Activated naive CD4-positive, alpha-beta T cell treated with anti-CD3 and anti-CD28 coated beads for 36 hours (primary cell): ENCODE data around the gene STAG3. TPM values are rescaled to one million over a fixed set of nuclear protein-coding genes. Genes with fewer than 3 reads are reported as not detected.
"Not testable (repeated sequence)": the region's sequence is repeated elsewhere in the genome, so short reads cannot be mapped to it uniquely, and the experiment has no call there.

ENCODE experiments used
- CTCF ChIA-PET: fragments of 350-600 bp; sonication (Branson Sonifier 250); formaldehyde crosslinking; loops from one replicate; lab custom pipeline; 2021; ENCODE audit warnings: antibody characterized with exemption; lab: Charles Lee
- DNase-seq: peaks from one replicate; pipeline ENCODE4 v3.0.0-alpha.2; 2020
- H3K27ac Mint-ChIP-seq: one replicate; pipeline ENCODE4 v1.8.0; 2021; ENCODE audit warnings: mild to moderate bottlenecking, mixed read lengths
- H3K27me3 Mint-ChIP-seq: one replicate; pipeline ENCODE4 v1.8.0; 2021; ENCODE audit warnings: low read depth, mixed read lengths
- H3K36me3 Mint-ChIP-seq: one replicate; pipeline ENCODE4 v1.8.0; 2021; ENCODE audit warnings: low read depth, mixed read lengths
- H3K4me1 Mint-ChIP-seq: one replicate; pipeline ENCODE4 v1.8.0; 2021; ENCODE audit warnings: low read depth, mixed read lengths
- H3K4me3 Mint-ChIP-seq: one replicate; pipeline ENCODE4 v1.8.0; 2021; ENCODE audit warnings: mild to moderate bottlenecking, moderate library complexity, mixed read lengths
- H3K9me3 Mint-ChIP-seq: one replicate; pipeline ENCODE4 v1.8.0; 2021; ENCODE audit warnings: mixed read lengths
- intact Hi-C: fragments of 100-400 bp; cut with micrococcal nuclease; formaldehyde crosslinking; loops from one replicate; pipeline ENCODE4 v1.15.1; 2023
- total RNA-seq, 2 experiments: library from RNA; stranded (reverse); gene quantifications; one replicate each; pipeline ENCODE4 v1.2.3, GENCODE V29; 2021

STAG3 gene
- total RNA-seq, 2 experiments from 2014 or later: 38.4 to 41.0 TPM

DNA sequence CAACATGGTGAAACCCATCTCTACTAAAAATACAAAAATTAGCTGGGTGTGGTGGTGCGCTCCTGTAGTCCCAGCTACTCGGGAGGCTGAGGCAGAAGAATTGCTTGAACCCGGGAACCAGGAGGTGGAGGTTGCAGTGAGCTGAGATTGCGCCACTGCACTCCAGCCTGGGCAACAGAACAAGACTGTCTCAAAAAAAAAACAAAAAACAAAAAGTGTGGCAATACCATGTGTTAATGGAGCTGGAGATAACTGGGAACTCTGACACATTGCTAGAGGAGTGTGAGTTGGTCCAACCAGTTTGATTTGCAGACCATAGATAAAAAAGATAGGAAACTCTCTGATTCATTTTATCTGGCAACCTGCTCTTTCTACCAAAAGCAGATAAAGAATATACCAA is 31.4 kb upstream of the STAG3 start:
- not testable (repeated sequence) for H3K9me3 Mint-ChIP-seq, DNase-seq
- CTCF ChIA-PET: interaction anchor here (0.6 to 4.7 kb wide), 4 partner anchors 13 to 190 kb away, joined by 3 to 34 read pairs (median 4); no protein-coding TSS in a partner anchor

DNA sequence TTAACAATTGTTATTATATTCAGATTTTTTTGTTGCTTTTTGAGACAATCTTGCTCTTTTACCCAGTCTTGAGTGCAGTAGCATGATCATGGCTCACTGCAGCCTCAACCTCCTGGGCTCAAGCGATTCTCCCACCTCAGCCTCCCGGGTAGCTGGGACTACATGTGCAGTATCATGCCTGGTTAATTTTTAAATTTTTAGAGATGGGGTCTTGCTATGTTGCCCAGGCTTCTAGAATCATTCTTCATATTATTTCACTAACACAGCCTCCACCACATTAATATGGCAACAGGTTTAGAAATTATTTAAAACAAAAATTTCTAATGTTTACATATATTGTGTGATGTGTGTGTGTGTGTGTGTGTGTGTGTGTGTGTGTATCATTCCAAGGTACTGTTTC is 30.4 kb upstream of the STAG3 start:
- no peaks in the 10 kb centered on the region for H3K27me3 Mint-ChIP-seq
- H3K9me3 Mint-ChIP-seq: no peaks in the 10 kb centered on the region
- CTCF ChIA-PET: interaction anchor here (0.5 to 4.7 kb wide), 5 partner anchors 12 to 134 kb away, joined by 3 to 34 read pairs (median 4); no protein-coding TSS in a partner anchor
- peaks cover 25% of the 10 kb centered on the region for H3K4me1 Mint-ChIP-seq
- H3K27ac Mint-ChIP-seq: peak overlapping the region; percentile 99
- intact Hi-C loops: no loop called here
- peaks cover 16% of the 10 kb centered on the region for H3K36me3 Mint-ChIP-seq
- no peak for DNase-seq
- H3K4me3 Mint-ChIP-seq: no peak overlapping the region

More for the DNA sequence above, 31.4 kb upstream of the STAG3 start:
- H3K4me3 Mint-ChIP-seq, intact Hi-C loops, H3K27ac Mint-ChIP-seq, H3K27me3 Mint-ChIP-seq: not testable (repeated sequence)
- H3K36me3 Mint-ChIP-seq: peaks cover 13% of the 10 kb centered on the region
- H3K4me1 Mint-ChIP-seq: peaks cover 19% of the 10 kb centered on the region

DNA sequence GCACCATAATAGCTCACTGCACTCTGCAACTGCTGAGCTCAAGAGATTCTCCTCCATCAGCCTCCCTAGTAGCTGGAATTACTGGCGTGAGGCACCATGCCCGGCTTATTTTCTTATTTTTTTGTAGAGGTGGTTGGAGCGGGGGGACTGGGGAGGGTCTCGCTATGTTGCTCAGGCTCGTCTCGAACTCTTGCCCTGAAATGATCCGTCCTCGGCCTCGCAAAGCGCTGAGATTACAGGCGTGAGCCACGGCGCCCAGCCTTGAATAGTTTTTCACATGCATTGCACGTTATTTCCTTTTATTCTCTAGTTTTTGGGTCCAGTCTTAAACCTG is 29.5 kb upstream of the STAG3 start:
- Mint-ChIP-seq H3K4me3 (peak overlapping the region; percentile 100), H3K27me3 (no peaks in the 10 kb centered on the region), H3K4me1 (peaks cover 29% of the 10 kb centered on the region), H3K36me3 (peaks cover 21% of the 10 kb centered on the region), H3K9me3 (no peaks in the 10 kb centered on the region), H3K27ac (peak overlapping the region; percentile 99)
- DNase-seq: no peak
- CTCF ChIA-PET: interaction anchor here (1.0 to 4.7 kb wide), 4 partner anchors 9 to 260 kb away, joined by 3 to 34 read pairs (median 6); no protein-coding TSS in a partner anchor
- intact Hi-C loops: loop anchor here (1.0 kb wide), 10 partner anchors 10 to 288 kb away; partner anchors contain the start of genes AP4M1, GAL3ST4, GPC2 and MCM7

DNA sequence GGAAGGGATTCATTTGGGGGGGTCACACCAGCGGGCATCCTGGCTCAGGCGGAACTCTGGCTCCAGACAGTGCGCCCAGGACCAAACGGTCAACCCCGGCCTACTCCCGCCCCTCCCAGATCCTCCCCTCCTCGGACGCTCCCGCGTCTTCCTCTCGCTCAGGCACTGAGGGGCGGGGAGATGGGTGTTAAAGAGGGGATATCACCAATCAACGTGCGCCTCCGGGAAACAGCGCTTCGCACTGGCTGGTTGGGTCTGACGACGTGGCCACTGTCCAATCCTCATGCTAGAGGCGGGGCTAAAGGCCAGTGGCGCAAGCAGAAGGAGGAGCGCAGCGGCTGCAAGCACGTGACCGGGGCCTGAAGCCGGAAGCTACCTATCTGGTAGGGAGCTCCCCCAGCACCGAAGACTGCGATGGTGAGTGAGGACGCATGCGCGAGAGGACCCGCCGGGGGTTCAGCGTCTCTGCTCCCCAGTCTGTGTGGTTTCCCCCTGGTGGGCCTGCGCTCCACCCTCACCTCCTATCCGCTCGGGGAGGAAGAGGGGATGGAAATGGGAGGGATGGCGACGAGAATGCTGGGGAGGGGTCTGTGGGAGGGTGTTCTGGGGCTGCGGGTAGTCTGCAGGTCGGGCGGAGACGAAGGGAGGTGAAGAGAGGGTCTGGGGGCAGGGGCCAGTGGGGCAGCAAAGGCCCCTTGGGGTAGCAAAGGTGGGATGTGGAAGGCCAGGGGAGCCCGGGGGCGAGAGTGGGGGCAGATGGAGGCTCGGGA is 29.0 kb upstream of the STAG3 start, which contains the start of gene LAMTOR4:
LAMTOR4 (plus strand) TSS at position 360 of the 770 bp plus-strand sequence; CDS start at position 415, 55 bp downstream.
- Mint-ChIP-seq H3K27ac (peak within 1 kb of the TSS; percentile 99), H3K4me3 (peak within 1 kb of the TSS; percentile 100), H3K9me3 (no peaks in the 10 kb centered on the region), H3K36me3 (peaks cover 24% of the 10 kb centered on the region), H3K27me3 (no peaks in the 10 kb centered on the region), H3K4me1 (peaks cover 29% of the 10 kb centered on the region)
- intact Hi-C loops: loop anchor here (1.0 kb wide), 10 partner anchors 10 to 288 kb away; partner anchors contain the start of genes AP4M1, GAL3ST4, GPC2 and MCM7
- peak; percentile 100 for DNase-seq
- CTCF ChIA-PET: interaction anchor here (0.6 to 4.7 kb wide), 4 partner anchors 10 to 259 kb away, joined by 3 to 34 read pairs (median 6); partner anchors contain the start of gene MBLAC1

DNA sequence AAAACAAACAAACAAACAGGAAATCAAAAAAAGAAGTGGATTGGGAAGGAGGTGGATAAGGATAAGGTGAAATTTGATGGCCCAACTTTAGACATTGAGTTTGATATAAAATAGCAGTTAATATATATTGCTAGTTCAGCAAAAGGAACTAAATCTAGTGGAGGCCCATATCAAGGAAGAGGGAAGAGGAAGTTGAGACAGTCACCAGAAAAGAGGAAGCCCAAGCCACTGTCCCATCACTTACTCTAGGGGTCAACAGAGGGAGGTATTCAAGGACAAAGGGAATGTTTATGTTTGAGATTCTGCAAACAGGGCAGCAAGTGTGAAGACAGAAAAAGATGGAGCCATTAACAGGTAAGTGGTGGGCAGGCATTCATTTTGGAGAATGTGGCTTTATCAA is 25.3 kb upstream of the STAG3 start:
- Mint-ChIP-seq H3K4me1 (peaks cover 44% of the 10 kb centered on the region), H3K27me3 (no peaks in the 10 kb centered on the region), H3K4me3 (no peak overlapping the region), H3K9me3 (no peaks in the 10 kb centered on the region), H3K27ac (peak overlapping the region; percentile 76), H3K36me3 (peaks cover 31% of the 10 kb centered on the region)
- CTCF ChIA-PET: no interaction called here
- intact Hi-C loops: no loop called here
- no peak for DNase-seq

DNA sequence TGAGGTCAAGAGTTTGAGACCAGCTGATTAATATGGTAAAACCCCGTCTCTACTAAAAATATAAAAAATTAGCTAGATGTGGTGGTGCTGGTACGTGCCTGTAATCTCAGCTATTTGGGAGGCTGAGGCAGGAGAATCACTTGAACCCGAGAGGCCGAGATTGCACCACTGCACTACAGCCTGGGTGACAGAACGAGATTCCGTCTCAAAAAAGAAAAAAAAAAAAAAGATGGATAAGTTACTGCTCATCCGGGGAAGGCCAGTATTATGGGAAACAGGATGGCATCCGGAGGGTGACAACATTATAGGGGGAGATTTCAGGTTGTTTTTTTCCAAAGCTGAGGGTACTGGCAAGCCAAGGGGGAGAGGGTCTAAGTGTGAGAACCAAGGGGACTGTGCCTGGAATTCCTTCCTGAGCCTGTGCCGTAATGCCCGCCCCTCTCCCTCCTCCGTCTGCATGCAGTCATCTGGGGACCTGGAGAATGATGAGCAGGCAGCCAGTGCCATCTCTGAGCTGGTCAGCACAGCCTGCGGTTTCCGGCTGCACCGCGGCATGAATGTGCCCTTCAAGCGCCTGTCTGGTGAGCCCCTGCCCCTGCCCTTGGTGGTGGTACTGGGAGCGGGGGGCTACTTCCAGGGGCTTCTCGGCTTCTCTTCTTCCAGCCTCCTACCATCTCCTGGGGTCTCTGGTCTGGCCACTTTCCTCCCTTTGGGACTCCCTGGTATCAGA is 24.6 kb upstream of the STAG3 start:
- intact Hi-C loops: no loop called here
- Mint-ChIP-seq H3K9me3 (no peaks in the 10 kb centered on the region), H3K4me3 (no peak overlapping the region), H3K4me1 (peaks cover 47% of the 10 kb centered on the region), H3K27ac (peak overlapping the region; percentile 76), H3K27me3 (no peaks in the 10 kb centered on the region), H3K36me3 (peaks cover 31% of the 10 kb centered on the region)
- no peak for DNase-seq
- CTCF ChIA-PET: no interaction called here

DNA sequence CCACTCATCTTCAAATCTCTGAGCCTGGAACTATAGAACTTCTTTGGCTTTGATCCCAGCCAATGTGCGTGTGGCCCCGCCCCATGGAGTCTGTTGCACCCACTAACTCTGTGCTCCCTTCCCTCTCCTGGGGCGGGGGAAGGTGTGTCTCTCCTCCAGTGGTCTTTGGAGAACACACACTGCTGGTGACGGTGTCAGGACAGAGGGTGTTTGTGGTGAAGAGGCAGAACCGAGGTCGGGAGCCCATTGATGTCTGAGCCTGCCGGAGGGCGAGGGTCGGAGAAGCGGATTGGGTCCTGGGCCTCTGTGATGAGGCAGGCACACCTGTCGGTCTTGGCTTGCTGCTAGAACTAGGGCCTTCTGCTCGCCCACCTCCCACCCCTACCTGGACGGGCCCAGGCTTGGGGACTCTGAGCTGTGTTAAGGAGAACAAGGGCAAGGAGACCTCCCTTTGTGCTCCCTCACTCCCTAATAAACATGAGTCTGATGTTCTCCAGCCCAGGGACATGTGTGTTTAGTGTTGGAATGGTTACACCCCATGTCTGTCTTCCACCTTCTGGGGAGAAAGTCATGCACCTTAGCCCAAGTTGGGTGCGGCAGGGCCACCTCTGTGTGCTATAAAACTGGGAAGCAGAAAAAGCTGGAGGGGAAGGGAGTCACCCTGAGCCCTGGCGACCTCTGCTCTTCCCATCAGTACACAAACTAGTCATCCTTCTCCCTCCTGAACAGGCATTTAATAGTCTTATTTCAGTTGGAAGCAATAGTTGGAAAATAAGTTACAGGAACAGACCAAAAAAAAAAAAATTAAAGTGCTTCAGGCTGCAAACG is 23.8 kb upstream of the STAG3 start:
- H3K27ac Mint-ChIP-seq: peak overlapping the region; percentile 37
- peaks cover 43% of the 10 kb centered on the region for H3K4me1 Mint-ChIP-seq
- DNase-seq: peak; percentile 5
- CTCF ChIA-PET: no interaction called here
- no peaks in the 10 kb centered on the region for H3K9me3 Mint-ChIP-seq
- no peaks in the 10 kb centered on the region for H3K27me3 Mint-ChIP-seq
- peaks cover 26% of the 10 kb centered on the region for H3K36me3 Mint-ChIP-seq
- H3K4me3 Mint-ChIP-seq: no peak overlapping the region
- intact Hi-C loops: no loop called here

DNA sequence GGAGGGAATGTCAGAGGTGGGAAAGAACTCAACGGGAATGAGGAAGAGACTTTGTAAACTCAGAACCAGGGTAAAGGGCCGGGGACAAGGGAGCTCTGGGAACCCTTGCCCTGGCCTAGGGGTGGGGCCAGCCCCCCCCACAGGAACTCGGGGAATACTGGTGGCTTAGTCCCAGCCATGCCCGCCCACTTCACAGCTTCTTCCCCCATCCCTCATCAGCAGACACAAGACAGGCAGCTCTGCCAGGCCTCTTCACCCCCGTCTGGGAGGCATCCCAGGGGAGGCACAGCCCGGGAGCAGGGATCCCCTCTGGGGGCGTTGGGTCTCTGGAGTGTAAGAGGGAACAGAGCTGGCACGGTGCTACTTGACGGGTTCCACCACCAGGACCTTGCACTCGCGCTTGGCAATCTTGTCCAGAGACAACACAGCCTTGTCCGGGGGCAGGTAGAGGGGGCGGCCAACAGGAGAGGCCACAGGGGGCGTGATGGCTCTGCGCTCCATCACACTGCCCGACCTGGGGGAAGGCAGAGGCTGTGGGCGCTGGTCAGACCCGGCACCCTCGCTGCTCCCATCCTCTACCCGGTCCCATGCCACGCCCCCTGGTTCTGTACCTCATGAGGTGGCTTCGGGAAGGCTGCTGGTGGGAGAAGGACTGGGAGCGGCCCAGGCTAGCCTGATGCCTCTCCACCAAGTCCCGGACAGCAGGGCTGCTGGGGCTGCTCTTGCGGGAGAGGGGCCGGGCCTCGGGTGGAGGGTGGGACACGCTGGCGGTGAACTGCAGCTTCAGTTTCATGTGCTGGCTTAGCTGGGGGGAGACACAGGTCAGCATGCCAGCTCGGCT is 22.8 kb upstream of the STAG3 start:
- Mint-ChIP-seq H3K4me1 (peaks cover 46% of the 10 kb centered on the region), H3K36me3 (peaks cover 26% of the 10 kb centered on the region)
- CTCF ChIA-PET: interaction anchor here (0.7 to 1.5 kb wide), 2 partner anchors 22 to 72 kb away, joined by 3 to 4 read pairs; no protein-coding TSS in a partner anchor

DNA sequence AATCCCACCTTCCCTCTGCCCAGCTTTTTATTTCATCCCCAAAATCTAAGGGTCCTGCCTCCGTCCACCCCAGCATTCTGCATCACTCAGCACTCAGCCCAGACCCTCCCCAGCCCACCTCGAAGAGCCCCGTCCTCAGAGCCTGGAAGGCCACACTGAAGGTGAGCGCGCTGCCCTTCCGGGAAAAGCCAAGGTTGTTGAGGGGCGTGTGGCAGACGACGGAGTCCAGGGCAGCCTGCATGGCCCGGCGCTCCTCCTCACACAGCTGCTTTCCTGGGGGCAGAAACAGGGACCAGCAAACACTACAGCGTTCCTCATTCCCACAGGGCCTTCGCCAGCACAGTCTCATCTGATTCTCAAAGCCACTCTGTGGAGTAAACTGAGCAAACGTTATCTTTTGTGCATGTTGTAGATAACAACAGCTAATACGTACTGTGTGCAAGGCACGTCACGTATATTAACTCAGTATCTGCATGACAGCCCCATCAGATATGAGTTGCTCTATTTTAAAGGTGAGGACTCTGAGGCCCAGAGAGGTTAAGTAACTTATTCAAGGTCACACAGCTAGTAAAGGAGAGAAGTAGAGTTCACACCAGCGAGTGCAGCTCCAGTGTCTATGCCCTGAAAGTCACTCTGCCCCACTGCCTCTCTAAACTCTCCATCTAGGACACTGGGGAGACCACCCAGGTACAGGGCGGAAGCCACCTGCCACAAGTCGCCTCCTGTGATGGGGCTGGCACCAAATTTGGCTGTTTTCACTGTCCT is 22.0 kb upstream of the STAG3 start:
- CTCF ChIA-PET: interaction anchor here (0.7 to 2.9 kb wide), 4 partner anchors 23 to 73 kb away, joined by 3 to 11 read pairs (median 4); no protein-coding TSS in a partner anchor
- H3K36me3 Mint-ChIP-seq: peaks cover 20% of the 10 kb centered on the region
- no peak overlapping the region for H3K4me3 Mint-ChIP-seq
- intact Hi-C loops: no loop called here
- peaks cover 38% of the 10 kb centered on the region for H3K4me1 Mint-ChIP-seq
- H3K27me3 Mint-ChIP-seq: no peaks in the 10 kb centered on the region
- DNase-seq: peak; percentile 5
- H3K9me3 Mint-ChIP-seq: no peaks in the 10 kb centered on the region
- no peak overlapping the region for H3K27ac Mint-ChIP-seq

More for the DNA sequence above, 22.8 kb upstream of the STAG3 start:
- H3K27ac Mint-ChIP-seq: no peak overlapping the region
- no peaks in the 10 kb centered on the region for H3K9me3 Mint-ChIP-seq
- peak; percentile 4 for DNase-seq
- H3K27me3 Mint-ChIP-seq: no peaks in the 10 kb centered on the region
- H3K4me3 Mint-ChIP-seq: no peak overlapping the region
- intact Hi-C loops: no loop called here

DNA sequence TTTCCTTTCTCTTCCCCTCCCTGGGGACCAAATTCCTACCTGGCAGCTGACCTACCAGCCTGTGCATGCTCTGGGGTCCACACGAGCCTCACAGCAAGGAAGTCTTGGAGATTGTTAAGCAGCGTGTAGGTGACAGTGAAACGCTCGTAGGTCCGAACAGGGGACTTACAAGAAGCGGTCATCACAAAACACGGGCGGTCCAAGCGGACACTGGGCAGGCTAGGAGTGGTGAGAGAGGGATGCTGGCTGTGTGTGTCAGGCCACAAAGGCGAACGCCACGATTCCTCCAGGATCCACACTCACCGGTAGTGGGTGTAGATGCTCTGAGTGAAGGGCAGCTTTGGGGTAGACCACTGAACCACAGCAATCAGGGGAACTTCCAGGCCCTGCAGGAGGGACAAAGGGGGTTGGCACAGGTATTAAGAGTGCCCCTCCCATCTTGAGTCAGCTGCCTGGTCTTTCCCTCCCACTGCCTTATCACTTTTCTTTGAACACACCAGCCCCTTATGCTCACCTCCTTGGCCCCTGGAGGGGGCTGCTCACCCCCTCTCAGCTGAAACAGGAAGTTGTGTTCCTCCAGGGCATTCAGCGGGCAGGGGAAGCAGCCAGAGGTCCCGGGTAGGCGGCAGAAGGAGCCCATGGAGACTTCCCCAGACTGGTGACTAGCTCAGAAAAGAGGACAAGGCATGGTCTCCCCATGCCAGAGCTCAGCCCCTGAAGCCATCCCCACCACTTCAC is 21.2 kb upstream of the STAG3 start:
- H3K4me3 Mint-ChIP-seq: peak overlapping the region; percentile 78
- peak; percentile 21 for DNase-seq
- no peaks in the 10 kb centered on the region for H3K9me3 Mint-ChIP-seq
- peaks cover 18% of the 10 kb centered on the region for H3K36me3 Mint-ChIP-seq
- H3K4me1 Mint-ChIP-seq: peaks cover 35% of the 10 kb centered on the region
- intact Hi-C loops: no loop called here
- CTCF ChIA-PET: interaction anchor here (1.2 to 2.9 kb wide), 4 partner anchors 10 to 61 kb away, joined by 3 to 11 read pairs (median 6); no protein-coding TSS in a partner anchor
- H3K27me3 Mint-ChIP-seq: no peaks in the 10 kb centered on the region
- H3K27ac Mint-ChIP-seq: peak overlapping the region; percentile 83
